HepG2 (cell line): ENCODE measurements around the gene ADGRG1. TPM values are rescaled to one million over a fixed set of nuclear protein-coding genes. Genes with fewer than 3 reads are reported as not detected.

Experiments used
- BRCA1 ChIP-seq: sonication (generic); formaldehyde crosslinking; IDR thresholded peaks from 2 replicates; pipeline ENCODE4 v1.4.0; 2020; ENCODE audit warnings: missing genetic modification reagents
- CEBPB ChIP-seq: IDR thresholded peaks from 2 replicates; pipeline ENCODE4 v1.6.1; 2011; ENCODE audit warnings: low read depth, low read length, improper control_type of control experiment, borderline replicate concordance
- CHD4 ChIP-seq: fragments of 200-600 bp; sonication (generic); IDR thresholded peaks from 2 replicates; pipeline ENCODE4 v1.7.0; 2017; ENCODE audit warnings: mild to moderate bottlenecking, low read length, borderline replicate concordance
- EP300 ChIP-seq, 3 experiments: sonication (generic) in 1 of 3; formaldehyde crosslinking in 1 of 3; IDR thresholded peaks; 2 replicates each; pipeline versions ENCODE4 v1.5.1 to v1.6.1; 2011 to 2020; ENCODE audit warnings: low read depth in 2 of 3, low read length in 2 of 3, borderline replicate concordance in 1 of 3, improper control_type of control experiment in 1 of 3, mild to moderate bottlenecking in 1 of 3, missing genetic modification reagents in 1 of 3, moderate library complexity in 1 of 3
- ERF ChIP-seq: IDR thresholded peaks from 2 replicates; pipeline ENCODE4 v1.6.1; 2018; ENCODE audit warnings: missing biosample characterization, missing genetic modification reagents
- NFE2L1 ChIP-seq: sonication (generic); formaldehyde crosslinking; IDR thresholded peaks from 2 replicates; pipeline ENCODE4 v1.4.0; 2020; ENCODE audit warnings: missing genetic modification reagents, mild to moderate bottlenecking, borderline replicate concordance
- NR2F1 ChIP-seq, 2 experiments: fragments of 450-650 bp in 1 of 2; formaldehyde crosslinking in 1 of 2; IDR thresholded peaks; 2 replicates each; pipeline versions ENCODE4 v1.5.0 to v1.6.1; 2016 to 2020; ENCODE audit warnings: mild to moderate bottlenecking in 1 of 2, missing compliant biosample characterization in 1 of 2, missing genetic modification reagents in 1 of 2, moderate library complexity in 1 of 2
- NRL ChIP-seq: sonication (generic); formaldehyde crosslinking; IDR thresholded peaks from 2 replicates; pipeline ENCODE4 v1.5.0; 2020; ENCODE audit warnings: missing genetic modification reagents, mild to moderate bottlenecking, moderate library complexity, borderline replicate concordance
- PLRG1 ChIP-seq: fragments of 450-650 bp; conservative IDR thresholded peaks from 2 replicates; pipeline ENCODE4 v1.6.1; 2016
- ZMYM4 ChIP-seq: sonication (generic); formaldehyde crosslinking; IDR thresholded peaks from 2 replicates; pipeline ENCODE4 v1.8.1; 2023; ENCODE audit warnings: mild to moderate bottlenecking, missing genetic modification reagents
- ZNF121 ChIP-seq: sonication (generic); formaldehyde crosslinking; IDR thresholded peaks from 2 replicates; pipeline ENCODE4 v1.5.0; 2020; ENCODE audit warnings: mild to moderate bottlenecking, missing genetic modification reagents
- ZNF143 ChIP-seq: sonication (generic); formaldehyde crosslinking; IDR thresholded peaks from 2 replicates; pipeline ENCODE4 v1.4.0; 2020; ENCODE audit warnings: missing genetic modification reagents
- ZNF207 ChIP-seq: fragments of 450-650 bp; IDR thresholded peaks from 2 replicates; pipeline ENCODE4 v1.6.1; 2016; ENCODE audit warnings: antibody characterized with exemption, borderline replicate concordance
- ZNF30 ChIP-seq: sonication (generic); formaldehyde crosslinking; IDR thresholded peaks from 2 replicates; pipeline ENCODE4 v1.5.0; 2020; ENCODE audit warnings: mild to moderate bottlenecking, missing genetic modification reagents
- ZNF326 ChIP-seq: sonication (generic); formaldehyde crosslinking; IDR thresholded peaks from 2 replicates; pipeline ENCODE4 v1.4.0; 2020; ENCODE audit warnings: missing genetic modification reagents, borderline replicate concordance
- ZNF335 ChIP-seq: sonication (generic); formaldehyde crosslinking; IDR thresholded peaks from 2 replicates; pipeline ENCODE4 v1.4.0; 2020; ENCODE audit warnings: missing genetic modification reagents
- ZNF569 ChIP-seq: sonication (generic); formaldehyde crosslinking; IDR thresholded peaks from 2 replicates; pipeline ENCODE4 v1.5.0; 2020; ENCODE audit warnings: mild to moderate bottlenecking, missing genetic modification reagents, moderate library complexity, borderline replicate concordance
- ZNF777 ChIP-seq: sonication (generic); formaldehyde crosslinking; IDR thresholded peaks from 2 replicates; pipeline ENCODE4 v1.4.0; 2020; ENCODE audit warnings: missing genetic modification reagents
- polyA plus RNA-seq, 8 experiments: library from polyadenylated mRNA; depleted of rRNA in 3 of 8; stranded (reverse) in 7 of 8; unstranded in 1 of 8; fragments of >200 nt; fragmentation: Illumina TruSeq in 4 of 8; extraction: Trizol in 4 of 8; gene quantifications; 2 replicates each; pipeline versions ENCODE4 v1.2.1 to v1.2.3, GENCODE V29; 2011 to 2016; ENCODE audit warnings: low read depth in 4 of 8, missing spikeins in 1 of 8, mixed read lengths in 1 of 8; ENCODE audit not compliant: insufficient read depth in 1 of 8
- total RNA-seq, 5 experiments: library from RNA; depleted of rRNA; stranded (reverse); fragments of >200 nt; fragmentation: Illumina TruSeq; extraction: Trizol; gene quantifications; 2 replicates each; pipeline ENCODE4 v1.2.3, GENCODE V29; 2016; ENCODE audit warnings: low read depth in 1 of 5
- TF ChIP-seq, protein P1 (sequence below): sonication (generic); formaldehyde crosslinking; IDR thresholded peaks from 2 replicates; pipeline ENCODE4 v1.4.0; 2020; ENCODE audit warnings: missing genetic modification reagents, borderline replicate concordance

The ADGRG1 gene
- total and polyA plus RNA-seq, 2 of the 13 experiments (the other 11 are each of a cell fraction or from before 2014, with no cell fraction given), result 2.7 to 5.9 TPM

DNA sequence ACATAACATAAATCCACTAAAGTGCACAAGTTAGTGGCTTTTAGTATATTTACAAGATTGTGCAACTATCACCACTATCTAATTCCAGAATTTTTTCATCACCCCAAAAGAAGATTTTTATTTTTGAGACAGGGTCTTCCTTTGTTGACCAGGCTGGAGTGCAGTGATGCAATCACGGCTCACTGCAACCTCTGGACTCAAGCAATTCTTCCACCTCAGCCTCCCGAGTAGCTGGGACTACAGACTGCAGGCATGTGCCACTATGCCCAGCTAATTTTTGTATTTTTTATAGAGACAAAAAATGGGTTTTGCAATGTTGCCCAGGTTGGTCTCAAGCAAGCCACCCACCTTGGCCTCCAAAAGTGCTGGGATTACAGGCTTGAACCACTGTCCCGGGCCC, 81.2 kb downstream of the ADGRG1 start (continued):
- no peak for TF ChIP-seq NFE2L1
- TF ChIP-seq EP300 (IDR thresholded peaks at IDR 0.05; ENCODE audit: low read depth in 2 of 2, low read length in 2 of 2), result peak in 1 of 2 experiments; percentile 68; a peak in 2 of 4 replicates
- TF ChIP-seq EP300 (CRISPR knock-in tag; IDR thresholded peaks at IDR 0.05; ENCODE audit: borderline replicate concordance), result no peak
- TF ChIP-seq NRL, result no peak
- TF ChIP-seq CEBPB, result peak; percentile 97
- no peak for TF ChIP-seq ZNF207
- TF ChIP-seq ZNF326 (CRISPR knock-in tag), result no peak
- no peak; the same call in 1 of the 2 replicates for TF ChIP-seq ZMYM4 (CRISPR knock-in tag)
- TF ChIP-seq ZNF121 (CRISPR knock-in tag), result no peak
- no peak for TF ChIP-seq NR2F1 (CRISPR knock-in tag; IDR thresholded peaks at IDR 0.05)
- TF ChIP-seq ZNF569, result no peak
- TF ChIP-seq PLRG1, result no peak
- no peak for TF ChIP-seq ZNF777 (CRISPR knock-in tag)
- TF ChIP-seq BRCA1 (CRISPR knock-in tag), result no peak
- 0 out of 2 replicates have a peak, but pooled peaks have one; percentile 47 for TF ChIP-seq ERF
- no peak for TF ChIP-seq ZNF335
- no peak for TF ChIP-seq CHD4
- TF ChIP-seq, protein P1, sequence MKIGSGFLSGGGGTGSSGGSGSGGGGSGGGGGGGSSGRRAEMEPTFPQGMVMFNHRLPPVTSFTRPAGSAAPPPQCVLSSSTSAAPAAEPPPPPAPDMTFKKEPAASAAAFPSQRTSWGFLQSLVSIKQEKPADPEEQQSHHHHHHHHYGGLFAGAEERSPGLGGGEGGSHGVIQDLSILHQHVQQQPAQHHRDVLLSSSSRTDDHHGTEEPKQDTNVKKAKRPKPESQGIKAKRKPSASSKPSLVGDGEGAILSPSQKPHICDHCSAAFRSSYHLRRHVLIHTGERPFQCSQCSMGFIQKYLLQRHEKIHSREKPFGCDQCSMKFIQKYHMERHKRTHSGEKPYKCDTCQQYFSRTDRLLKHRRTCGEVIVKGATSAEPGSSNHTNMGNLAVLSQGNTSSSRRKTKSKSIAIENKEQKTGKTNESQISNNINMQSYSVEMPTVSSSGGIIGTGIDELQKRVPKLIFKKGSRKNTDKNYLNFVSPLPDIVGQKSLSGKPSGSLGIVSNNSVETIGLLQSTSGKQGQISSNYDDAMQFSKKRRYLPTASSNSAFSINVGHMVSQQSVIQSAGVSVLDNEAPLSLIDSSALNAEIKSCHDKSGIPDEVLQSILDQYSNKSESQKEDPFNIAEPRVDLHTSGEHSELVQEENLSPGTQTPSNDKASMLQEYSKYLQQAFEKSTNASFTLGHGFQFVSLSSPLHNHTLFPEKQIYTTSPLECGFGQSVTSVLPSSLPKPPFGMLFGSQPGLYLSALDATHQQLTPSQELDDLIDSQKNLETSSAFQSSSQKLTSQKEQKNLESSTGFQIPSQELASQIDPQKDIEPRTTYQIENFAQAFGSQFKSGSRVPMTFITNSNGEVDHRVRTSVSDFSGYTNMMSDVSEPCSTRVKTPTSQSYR (CRISPR knock-in tag), result no peak
- no peak for TF ChIP-seq ZNF143 (CRISPR knock-in tag)
- no peak for TF ChIP-seq ZNF30 (CRISPR knock-in tag)
- TF ChIP-seq, all 625 proteins: peak for 109
